ENCODE data around the gene OSBPL9.
"Not testable (repeated sequence)": the region's sequence is repeated elsewhere in the genome, so short reads cannot be mapped to it uniquely, and the experiment has no call there.

The OSBPL9 gene

GRCh38 chr1:51610104-51610503, 6.8 kb upstream of the OSBPL9 start:
- DNase-seq (ENCODE audit: low read depth): not testable (repeated sequence)

- no peak for DNase-seq (ENCODE audit: low read depth)
Measured at GRCh38 chr1:51610637-51611036, 6.3 kb upstream of the OSBPL9 start.

- DNase-seq (ENCODE audit: low read depth): no peak
Measured at GRCh38 chr1:51612447-51612961, 4.4 kb upstream of the OSBPL9 start.

GRCh38 chr1:51615780-51616291, 1.1 kb upstream of the OSBPL9 start:
- no peak for DNase-seq (ENCODE audit: low read depth)

- no peak for DNase-seq (ENCODE audit: low read depth)
Measured at GRCh38 chr1:51616490-51616889, 402 bp upstream of the OSBPL9 start.

GRCh38 chr1:51618715-51619114, 1.8 kb downstream of the OSBPL9 start:
- no peak for DNase-seq (ENCODE audit: low read depth)

- DNase-seq (ENCODE audit: low read depth): no peak
Measured at GRCh38 chr1:51620470-51620869, 3.6 kb downstream of the OSBPL9 start.

GRCh38 chr1:51621161-51621560, 4.3 kb downstream of the OSBPL9 start:
- DNase-seq (ENCODE audit: low read depth): no peak

- DNase-seq (ENCODE audit: low read depth): no peak
Measured at GRCh38 chr1:51621841-51622454, 5.1 kb downstream of the OSBPL9 start.

GRCh38 chr1:51622455-51622913, 5.6 kb downstream of the OSBPL9 start:
- no peak for DNase-seq (ENCODE audit: low read depth)

GRCh38 chr1:51623025-51623424, 6.1 kb downstream of the OSBPL9 start:
- no peak for DNase-seq (ENCODE audit: low read depth)

GRCh38 chr1:51623450-51623849, 6.6 kb downstream of the OSBPL9 start:
- DNase-seq (ENCODE audit: low read depth): no peak

- no peak for DNase-seq (ENCODE audit: low read depth)
Measured at GRCh38 chr1:51624855-51625254, 8.0 kb downstream of the OSBPL9 start.

- peak; percentile 24 for DNase-seq (ENCODE audit: low read depth)
Measured at GRCh38 chr1:51627672-51628071, 10.8 kb downstream of the OSBPL9 start.

GRCh38 chr1:51628715-51629590, 12.1 kb downstream of the OSBPL9 start:
- DNase-seq (ENCODE audit: low read depth): no peak

GRCh38 chr1:51629918-51630317, 13.0 kb downstream of the OSBPL9 start:
- no peak for DNase-seq (ENCODE audit: low read depth)

- DNase-seq (ENCODE audit: low read depth): no peak
Measured at GRCh38 chr1:51630393-51630792, 13.5 kb downstream of the OSBPL9 start.

GRCh38 chr1:51630922-51631321, 14.0 kb downstream of the OSBPL9 start:
- DNase-seq (ENCODE audit: low read depth): no peak

GRCh38 chr1:51631747-51632146, 14.9 kb downstream of the OSBPL9 start:
- no peak for DNase-seq (ENCODE audit: low read depth)

GRCh38 chr1:51634618-51635017, 17.7 kb downstream of the OSBPL9 start:
- DNase-seq (ENCODE audit: low read depth): no peak

GRCh38 chr1:51635615-51636014, 18.7 kb downstream of the OSBPL9 start:
- no peak for DNase-seq (ENCODE audit: low read depth)

GRCh38 chr1:51636191-51636590, 19.3 kb downstream of the OSBPL9 start:
- no peak for DNase-seq (ENCODE audit: low read depth)

Measured in fibroblast of the conjunctiva (primary cell).